Gastrocnemius medialis (tissue), 4 donors: ENCODE data around the gene HMX1. TPM values are rescaled to one million over a fixed set of nuclear protein-coding genes. Genes with fewer than 3 reads are reported as not detected.

Experiments used
- ATAC-seq, 2 donors: fragments of 150-250 bp; one replicate each; pipeline ENCODE4 v1.9.1; 2016
- DNase-seq, 2 donors: peaks; one replicate each; pipeline ENCODE4 v3.0.0-alpha.2; 2019
- H3K27ac ChIP-seq, 4 donors: fragments of 200-600 bp; sonication (generic); 1 replicate in 1 of 4; 2 replicates in 3 of 4; pipeline ENCODE4 v1.5.1; 2016 to 2018; ENCODE audit warnings: mild to moderate bottlenecking in 2 of 4, moderate library complexity in 1 of 4
- H3K27me3 ChIP-seq, 3 donors: fragments of 200-600 bp; sonication (generic) in 2 of 3; 1 replicate in 1 of 3; 2 replicates in 2 of 3; pipeline versions ENCODE4 v1.5.1 to v1.6.0; 2016 to 2019; ENCODE audit warnings: mild to moderate bottlenecking in 1 of 3, moderate library complexity in 1 of 3
- H3K36me3 ChIP-seq, 2 donors: fragments of 200-600 bp; sonication (generic) in 1 of 2; one replicate each; pipeline ENCODE4 v1.5.1; 2017 to 2018
- H3K4me1 ChIP-seq, 2 donors: fragments of 200-600 bp; sonication (generic) in 1 of 2; one replicate each; pipeline ENCODE4 v1.5.1; 2016 to 2017; ENCODE audit warnings: mild to moderate bottlenecking in 2 of 2
- H3K4me3 ChIP-seq, 4 donors: fragments of 200-600 bp; sonication (generic) in 3 of 4; 1 replicate in 1 of 4; 2 replicates in 3 of 4; pipeline ENCODE4 v1.5.1; 2016 to 2019; ENCODE audit warnings: mild to moderate bottlenecking in 2 of 4
- H3K9me3 ChIP-seq, 3 donors: fragments of 200-600 bp; sonication (generic) in 2 of 3; 1 replicate in 1 of 3; 2 replicates in 2 of 3; pipeline ENCODE4 v1.5.1; 2016 to 2019
- CTCF ChIP-seq, 5 experiments: fragments of 450-650 bp in 3 of 5; fragments of 200-600 bp in 2 of 5; sonication (generic) in 2 of 5; IDR thresholded peaks in 4 of 5; conservative IDR thresholded peaks in 1 of 5; 1 replicate in 4 of 5; 2 replicates in 1 of 5; pipeline ENCODE4 v1.5.1; 2016 to 2019; ENCODE audit warnings: antibody characterized with exemption in 5 of 5, mild to moderate bottlenecking in 3 of 5, moderate library complexity in 3 of 5
- POLR2A ChIP-seq, 2 donors: fragments of 450-650 bp; IDR thresholded peaks; one replicate each; pipeline ENCODE4 v1.6.1; 2017; ENCODE audit warnings: antibody characterized with exemption in 2 of 2, mild to moderate bottlenecking in 2 of 2, moderate library complexity in 2 of 2
- in situ Hi-C, 4 donors: fragments of 200-750 bp; cut with MboI; loops; one replicate each; pipeline versions ENCODE4 v1.15.0 to v1.8.0; 2017; ENCODE audit warnings: low sequenced_read_pairs in 4 of 4
- intact Hi-C: fragments of 100-400 bp; cut with DNase I; formaldehyde crosslinking; loops from one replicate; pipeline ENCODE4 v1.15.1; 2023; ENCODE audit warnings: low total_unique reads
- total RNA-seq, 4 donors: library from RNA; depleted of rRNA; stranded (reverse); fragments of >200 nt; gene quantifications; one replicate each; pipeline versions ENCODE4 v1.1.0 to v1.2.3, GENCODE V29; 2016

HMX1 gene
- total RNA-seq, 4 donors from 2014 or later, result not detected

- TF ChIP-seq CTCF (IDR thresholded peaks at IDR 0.05 in 4 of 5, conservative IDR thresholded peaks at IDR 0.05 in 1 of 5) (no peak), POLR2A (IDR thresholded peaks at IDR 0.05) (no peak)
- H3K9me3 ChIP-seq, result no peaks in the 10 kb centered on the region
- intact Hi-C loops, result no loop called here
- peaks cover 80 to 93% (median 88%) of the 10 kb centered on the region in 3 donors for H3K27me3 ChIP-seq
- no peak overlapping the region for H3K27ac ChIP-seq
- H3K4me1 ChIP-seq, result no peaks in the 10 kb centered on the region
- in situ Hi-C loops, result no loop called here
- H3K36me3 ChIP-seq, result no peaks in the 10 kb centered on the region
- ATAC-seq (no peak), DNase-seq (no peak)
- no peak overlapping the region for H3K4me3 ChIP-seq
Observed at GRCh38 chr4:8859550-8860095, 12.0 kb downstream of the HMX1 start.

- no peak for DNase-seq
Observed at GRCh38 chr4:8858701-8859210, 12.9 kb downstream of the HMX1 start.

GRCh38 chr4:8857766-8858700, 13.6 kb downstream of the HMX1 start:
- Histone ChIP-seq H3K27me3 (peaks cover 76 to 89% (median 88%) of the 10 kb centered on the region in 3 donors), H3K36me3 (no peaks in the 10 kb centered on the region), H3K27ac (no peak overlapping the region), H3K9me3 (no peaks in the 10 kb centered on the region), H3K4me1 (no peaks in the 10 kb centered on the region), H3K4me3 (no peak overlapping the region)
- no peak for TF ChIP-seq CTCF (IDR thresholded peaks at IDR 0.05 in 4 of 5, conservative IDR thresholded peaks at IDR 0.05 in 1 of 5)
- no peak for TF ChIP-seq POLR2A (IDR thresholded peaks at IDR 0.05)
- ATAC-seq, result no peak
- no peak for DNase-seq
- in situ Hi-C loops, result no loop called here
- intact Hi-C loops, result no loop called here

More at GRCh38 chr4:8858701-8859210, 12.9 kb downstream of the HMX1 start:
- TF ChIP-seq POLR2A (IDR thresholded peaks at IDR 0.05) (no peak), CTCF (IDR thresholded peaks at IDR 0.05 in 4 of 5, conservative IDR thresholded peaks at IDR 0.05 in 1 of 5) (no peak)
- in situ Hi-C loops, result no loop called here
- intact Hi-C loops, result no loop called here
- no peak overlapping the region for H3K4me3 ChIP-seq
- H3K4me1 ChIP-seq, result no peaks in the 10 kb centered on the region
- ATAC-seq, result no peak
- H3K27me3 ChIP-seq, result peaks cover 78 to 91% (median 89%) of the 10 kb centered on the region in 3 donors
- no peaks in the 10 kb centered on the region for H3K36me3 ChIP-seq
- H3K27ac ChIP-seq, result no peak overlapping the region
- no peaks in the 10 kb centered on the region for H3K9me3 ChIP-seq

- Histone ChIP-seq H3K4me1 (no peaks in the 10 kb centered on the region), H3K27me3 (peaks cover 72 to 92% (median 78%) of the 10 kb centered on the region in 3 donors), H3K4me3 (no peak overlapping the region), H3K27ac (no peak overlapping the region), H3K9me3 (no peaks in the 10 kb centered on the region), H3K36me3 (no peaks in the 10 kb centered on the region)
- in situ Hi-C loops (no loop called here), intact Hi-C loops (no loop called here)
- no peak for DNase-seq
- TF ChIP-seq POLR2A (IDR thresholded peaks at IDR 0.05) (no peak), CTCF (IDR thresholded peaks at IDR 0.05 in 4 of 5, conservative IDR thresholded peaks at IDR 0.05 in 1 of 5) (no peak)
- no peak for ATAC-seq
Observed at GRCh38 chr4:8856835-8857621, 14.6 kb downstream of the HMX1 start.
